Fibroblast of skin of right biceps (primary cell): ENCODE measurements around the gene DESI2.
A peak's percentile ranks its signal among the peaks of the same experiment; 100 is the strongest.
"Not testable (repeated sequence)": the region's sequence is repeated elsewhere in the genome, so short reads cannot be mapped to it uniquely, and the experiment has no call there.

ENCODE experiments used
- DNase-seq: peaks from one replicate; pipeline ENCODE4 v3.0.0-alpha.2; 2013

Gene DESI2

GRCh38 chr1:244655186-244655585 is 2.3 kb downstream of the DESI2 start:
- DNase-seq = no peak

- no peak for DNase-seq
Measured at GRCh38 chr1:244657421-244657820, 4.5 kb downstream of the DESI2 start.

GRCh38 chr1:244659694-244660093 is 6.8 kb downstream of the DESI2 start:
- DNase-seq = no peak

GRCh38 chr1:244660595-244660994 is 7.7 kb downstream of the DESI2 start:
- no peak for DNase-seq

- DNase-seq = not testable (repeated sequence)
Measured at GRCh38 chr1:244661569-244662312, 8.8 kb downstream of the DESI2 start.

- no peak for DNase-seq
Measured at GRCh38 chr1:244662599-244662998, 9.7 kb downstream of the DESI2 start.

GRCh38 chr1:244664353-244664752 is 11.4 kb downstream of the DESI2 start:
- DNase-seq = no peak

- peak; percentile 82 for DNase-seq
Measured at GRCh38 chr1:244665771-244666217, 12.9 kb downstream of the DESI2 start.

- DNase-seq = not testable (repeated sequence)
Measured at GRCh38 chr1:244666672-244667418, 13.9 kb downstream of the DESI2 start.

GRCh38 chr1:244667797-244668196 is 14.9 kb downstream of the DESI2 start:
- DNase-seq = no peak

GRCh38 chr1:244672946-244673682 is 20.2 kb downstream of the DESI2 start:
- peak; percentile 47 for DNase-seq

- peak; percentile 50 for DNase-seq
Measured at GRCh38 chr1:244674446-244674845, 21.5 kb downstream of the DESI2 start.

GRCh38 chr1:244675167-244675566 is 22.2 kb downstream of the DESI2 start:
- no peak for DNase-seq

- no peak for DNase-seq
Measured at GRCh38 chr1:244678697-244679096, 25.8 kb downstream of the DESI2 start.

- DNase-seq = no peak
Measured at GRCh38 chr1:244680667-244681066, 27.7 kb downstream of the DESI2 start.

GRCh38 chr1:244682087-244682486 is 29.2 kb downstream of the DESI2 start:
- DNase-seq = not testable (repeated sequence)

GRCh38 chr1:244695937-244696336 is 43.0 kb downstream of the DESI2 start:
- no peak for DNase-seq

- DNase-seq = no peak
Measured at GRCh38 chr1:244699741-244700140, 46.8 kb downstream of the DESI2 start.

- no peak for DNase-seq
Measured at GRCh38 chr1:244700808-244701207, 47.9 kb downstream of the DESI2 start.

- DNase-seq = no peak
Measured at GRCh38 chr1:244702620-244703019, 49.7 kb downstream of the DESI2 start.

- DNase-seq = no peak
Measured at GRCh38 chr1:244704107-244704506, 51.2 kb downstream of the DESI2 start.

GRCh38 chr1:244705261-244706234 is 52.6 kb downstream of the DESI2 start:
- no peak for DNase-seq
